Choroid plexus epithelial cell (primary cell): ENCODE data around the gene CDK15.

Source experiments
- DNase-seq: peaks from one replicate; pipeline ENCODE4 v3.0.0-alpha.2; 2010; ENCODE audit warnings: low read depth
- H3K4me3 ChIP-seq: 2 replicates; pipeline ENCODE4 v1.5.1; 2011; ENCODE audit warnings: low read depth, mild to moderate bottlenecking, control low read depth, low read length, moderate library complexity
- TF ChIP-seq, protein P1 (sequence below): conservative IDR thresholded peaks from 2 replicates; pipeline ENCODE4 v1.5.1; 2011; ENCODE audit warnings: low read depth, mild to moderate bottlenecking, control low read depth, inconsistent platforms, low read length, moderate library complexity

Gene CDK15

DNA sequence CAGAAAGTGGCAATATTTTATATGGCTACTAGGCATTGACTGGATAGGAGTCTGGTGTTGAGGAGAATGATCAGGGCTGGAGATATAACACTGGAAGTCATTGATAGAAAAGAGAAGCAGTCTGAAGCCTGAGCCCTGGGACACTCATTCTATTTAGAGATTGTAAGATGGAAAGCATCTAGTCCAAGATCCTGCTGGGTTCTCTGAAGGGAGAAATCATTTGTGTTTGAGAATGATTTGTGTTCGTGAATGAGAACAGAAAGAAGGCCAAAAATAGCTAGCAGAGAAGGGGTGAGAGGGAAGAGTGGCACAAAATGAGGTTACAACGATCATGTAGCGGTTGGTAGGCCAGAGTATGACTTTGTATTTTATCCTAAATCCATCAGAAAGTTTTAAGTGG, 18.0 kb upstream of the CDK15 start:
- no peak overlapping the region for H3K4me3 ChIP-seq
- no peak for DNase-seq
- TF ChIP-seq, protein P1, sequence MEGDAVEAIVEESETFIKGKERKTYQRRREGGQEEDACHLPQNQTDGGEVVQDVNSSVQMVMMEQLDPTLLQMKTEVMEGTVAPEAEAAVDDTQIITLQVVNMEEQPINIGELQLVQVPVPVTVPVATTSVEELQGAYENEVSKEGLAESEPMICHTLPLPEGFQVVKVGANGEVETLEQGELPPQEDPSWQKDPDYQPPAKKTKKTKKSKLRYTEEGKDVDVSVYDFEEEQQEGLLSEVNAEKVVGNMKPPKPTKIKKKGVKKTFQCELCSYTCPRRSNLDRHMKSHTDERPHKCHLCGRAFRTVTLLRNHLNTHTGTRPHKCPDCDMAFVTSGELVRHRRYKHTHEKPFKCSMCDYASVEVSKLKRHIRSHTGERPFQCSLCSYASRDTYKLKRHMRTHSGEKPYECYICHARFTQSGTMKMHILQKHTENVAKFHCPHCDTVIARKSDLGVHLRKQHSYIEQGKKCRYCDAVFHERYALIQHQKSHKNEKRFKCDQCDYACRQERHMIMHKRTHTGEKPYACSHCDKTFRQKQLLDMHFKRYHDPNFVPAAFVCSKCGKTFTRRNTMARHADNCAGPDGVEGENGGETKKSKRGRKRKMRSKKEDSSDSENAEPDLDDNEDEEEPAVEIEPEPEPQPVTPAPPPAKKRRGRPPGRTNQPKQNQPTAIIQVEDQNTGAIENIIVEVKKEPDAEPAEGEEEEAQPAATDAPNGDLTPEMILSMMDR = no peak

DNA sequence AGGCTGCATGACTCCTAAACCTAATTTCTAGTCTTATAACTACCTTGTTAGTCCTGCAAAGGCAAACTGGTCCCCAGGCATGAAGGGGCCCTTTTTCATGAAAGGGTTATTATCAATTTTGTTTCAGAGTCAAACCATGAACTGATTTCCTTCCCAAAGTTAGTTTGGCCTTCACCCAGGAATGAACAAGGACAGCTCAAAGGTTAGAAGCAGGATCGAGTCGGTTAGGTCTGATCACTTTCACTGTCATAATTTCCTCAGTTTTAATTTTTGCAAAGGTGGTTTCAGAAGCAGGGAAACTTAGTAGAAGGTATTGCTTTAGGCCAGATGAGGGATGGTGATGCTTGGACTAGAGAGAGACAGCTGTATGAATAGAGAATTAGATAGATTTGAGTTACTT, 16.9 kb upstream of the CDK15 start:
- TF ChIP-seq, protein P1 = no peak
- no peak for DNase-seq
- H3K4me3 ChIP-seq = no peak overlapping the region

DNA sequence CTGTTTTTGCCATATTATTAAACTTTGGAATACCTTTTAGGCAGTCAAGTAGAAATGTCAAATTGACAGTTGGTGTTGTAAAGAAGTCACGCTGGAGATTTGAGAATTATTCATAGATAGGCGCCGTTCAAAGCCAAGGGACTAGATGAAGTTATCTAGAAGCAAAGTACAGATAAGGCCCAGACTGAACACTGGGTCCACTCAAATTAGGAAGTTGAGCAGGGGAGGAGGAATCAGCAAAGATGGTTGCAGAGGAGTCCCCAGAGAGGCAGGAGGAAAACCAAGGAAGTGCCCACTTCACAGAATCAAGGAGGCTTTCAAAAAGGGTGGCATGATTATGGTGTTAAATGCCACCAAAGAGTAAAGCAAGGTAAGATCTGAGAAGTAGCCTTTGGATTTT, 16.0 kb upstream of the CDK15 start:
- H3K4me3 ChIP-seq = no peak overlapping the region
- TF ChIP-seq, protein P1 = no peak
- no peak for DNase-seq

DNA sequence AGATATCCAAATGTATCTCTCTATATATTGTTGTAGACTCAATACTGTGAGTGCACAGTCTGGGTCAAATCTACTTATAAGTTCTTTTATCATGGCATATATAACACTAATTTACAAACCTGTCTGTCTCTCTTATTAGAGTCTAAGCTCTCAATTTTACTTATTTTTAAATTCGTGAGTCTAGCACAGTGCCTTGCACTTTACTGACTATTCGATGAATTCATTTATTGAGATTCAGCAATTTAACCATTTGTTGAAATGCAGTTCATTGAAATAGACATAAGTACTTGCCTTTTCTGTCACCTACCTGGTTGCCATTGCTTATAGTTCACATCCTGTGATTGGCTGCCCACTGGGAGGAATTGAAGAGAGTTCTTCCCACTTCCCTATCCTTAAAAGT, 15.3 kb upstream of the CDK15 start:
- no peak overlapping the region for H3K4me3 ChIP-seq
- TF ChIP-seq, protein P1 = no peak
- DNase-seq = no peak

DNA sequence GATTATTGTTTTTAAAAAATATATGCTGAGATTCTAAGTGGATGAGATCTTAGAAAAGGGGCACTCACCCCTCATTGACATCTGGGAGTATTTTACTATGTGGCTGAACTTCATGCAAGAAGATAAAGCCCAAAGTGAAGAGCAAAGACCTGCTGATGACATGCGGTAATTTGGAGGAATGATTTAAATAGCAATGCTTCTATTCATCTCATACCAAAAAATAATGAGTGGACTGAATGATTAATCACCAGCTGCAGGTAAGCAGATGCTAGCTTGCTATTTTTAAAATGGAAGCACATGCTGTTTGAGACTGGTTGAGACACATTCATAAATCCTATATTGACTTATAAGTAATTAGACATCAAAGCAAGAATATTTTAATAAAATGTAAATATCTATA, 12.7 kb upstream of the CDK15 start:
- TF ChIP-seq, protein P1 = no peak
- DNase-seq = no peak
- no peak overlapping the region for H3K4me3 ChIP-seq

DNA sequence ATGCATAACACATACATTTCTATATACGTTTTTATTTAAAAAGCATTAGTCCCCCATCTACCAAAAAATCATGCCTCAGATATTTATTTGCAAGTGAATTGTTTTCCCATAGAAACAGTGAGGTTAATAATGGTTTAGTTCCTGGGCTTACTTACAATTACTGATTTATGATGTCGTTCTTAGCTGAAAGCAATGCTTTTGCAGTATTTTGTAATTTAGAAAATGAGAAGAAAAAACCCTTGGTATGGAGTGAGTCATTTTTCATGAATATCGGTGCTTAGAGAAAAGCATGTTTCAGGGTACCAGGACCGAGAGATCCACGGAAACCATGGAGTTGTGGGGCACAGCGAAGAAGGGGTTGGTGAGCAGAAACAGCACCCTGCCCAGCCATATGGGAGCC, 12.0 kb upstream of the CDK15 start:
- no peak overlapping the region for H3K4me3 ChIP-seq
- no peak for DNase-seq
- TF ChIP-seq, protein P1 = no peak

DNA sequence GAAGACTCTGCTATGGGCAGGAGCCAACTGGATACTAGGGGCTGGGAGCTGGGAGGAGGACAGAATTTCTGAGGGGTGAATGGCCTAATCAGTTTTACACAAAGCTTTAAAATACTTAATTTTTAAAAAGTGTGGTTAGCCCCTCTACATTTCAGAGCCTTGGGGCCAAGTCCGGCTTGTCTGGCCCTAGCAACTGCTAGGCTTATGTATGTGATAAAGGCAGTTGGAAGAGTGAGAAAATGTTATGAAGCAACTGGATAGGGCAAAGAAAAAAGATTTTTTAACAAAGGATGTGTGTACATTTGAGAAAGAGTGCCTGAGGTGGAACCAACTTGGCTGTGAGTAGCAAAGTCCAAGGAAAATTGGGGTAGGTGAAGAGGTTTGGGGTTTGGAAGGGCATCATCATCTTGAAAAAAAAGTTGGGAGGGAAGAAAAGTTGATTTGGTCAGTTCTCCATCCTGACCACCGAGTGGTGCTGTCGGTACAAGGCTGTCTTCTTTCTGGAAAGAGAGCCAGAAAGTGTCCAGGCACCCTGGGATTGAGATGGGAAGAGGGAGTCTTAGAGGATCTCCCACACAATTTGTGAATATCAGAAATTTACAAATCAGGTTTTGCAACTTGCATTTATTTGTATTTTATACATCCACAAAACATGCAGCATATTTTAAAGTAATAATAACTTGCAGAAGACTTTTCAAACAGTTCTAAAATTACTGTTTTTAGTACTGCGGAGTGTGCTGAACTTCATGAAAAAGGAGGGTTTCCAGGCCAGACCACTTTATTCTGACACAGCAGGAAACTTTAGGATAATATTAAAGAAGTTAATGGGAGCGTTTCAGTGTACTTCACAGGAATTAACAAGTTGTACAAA, 10.5 kb upstream of the CDK15 start:
- peak; percentile 74 for DNase-seq
- TF ChIP-seq, protein P1 = peak; percentile 91

More for the DNA sequence above, 10.5 kb upstream of the CDK15 start:
- no peak overlapping the region for H3K4me3 ChIP-seq
